ENCODE measurements around the gene PICK1. TPM values are rescaled to one million over a fixed set of nuclear protein-coding genes. Genes with fewer than 3 reads are reported as not detected.

PICK1 gene
- total and polyA plus RNA-seq, 7 donors = 11.9 to 31.5 (median 18.9) TPM

DNA sequence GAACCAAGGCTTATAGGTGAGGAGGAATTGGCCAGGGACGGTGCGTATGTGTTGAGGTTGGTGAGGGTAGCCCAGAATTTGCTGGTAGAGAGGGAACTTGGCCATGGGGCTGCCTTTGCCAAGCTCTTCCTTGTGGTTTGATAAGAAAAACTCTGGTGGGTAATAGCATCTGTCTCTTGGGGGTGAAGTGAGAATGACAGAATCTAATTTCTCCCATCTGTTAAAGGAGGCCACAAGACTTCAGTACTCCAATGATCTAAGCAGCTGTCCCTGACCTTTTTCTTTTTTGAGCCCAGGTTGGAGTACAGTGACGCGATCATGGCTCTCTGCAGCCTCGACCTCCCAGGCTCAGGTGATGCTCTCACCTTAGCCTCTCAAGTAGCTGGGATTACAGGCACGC lies 36.0 kb upstream of the PICK1 start:
- H3K4me1 ChIP-seq = peaks cover 6% of the 10 kb centered on the region
- TF ChIP-seq, protein P1, sequence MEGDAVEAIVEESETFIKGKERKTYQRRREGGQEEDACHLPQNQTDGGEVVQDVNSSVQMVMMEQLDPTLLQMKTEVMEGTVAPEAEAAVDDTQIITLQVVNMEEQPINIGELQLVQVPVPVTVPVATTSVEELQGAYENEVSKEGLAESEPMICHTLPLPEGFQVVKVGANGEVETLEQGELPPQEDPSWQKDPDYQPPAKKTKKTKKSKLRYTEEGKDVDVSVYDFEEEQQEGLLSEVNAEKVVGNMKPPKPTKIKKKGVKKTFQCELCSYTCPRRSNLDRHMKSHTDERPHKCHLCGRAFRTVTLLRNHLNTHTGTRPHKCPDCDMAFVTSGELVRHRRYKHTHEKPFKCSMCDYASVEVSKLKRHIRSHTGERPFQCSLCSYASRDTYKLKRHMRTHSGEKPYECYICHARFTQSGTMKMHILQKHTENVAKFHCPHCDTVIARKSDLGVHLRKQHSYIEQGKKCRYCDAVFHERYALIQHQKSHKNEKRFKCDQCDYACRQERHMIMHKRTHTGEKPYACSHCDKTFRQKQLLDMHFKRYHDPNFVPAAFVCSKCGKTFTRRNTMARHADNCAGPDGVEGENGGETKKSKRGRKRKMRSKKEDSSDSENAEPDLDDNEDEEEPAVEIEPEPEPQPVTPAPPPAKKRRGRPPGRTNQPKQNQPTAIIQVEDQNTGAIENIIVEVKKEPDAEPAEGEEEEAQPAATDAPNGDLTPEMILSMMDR (IDR thresholded peaks at IDR 0.05) = no peak

DNA sequence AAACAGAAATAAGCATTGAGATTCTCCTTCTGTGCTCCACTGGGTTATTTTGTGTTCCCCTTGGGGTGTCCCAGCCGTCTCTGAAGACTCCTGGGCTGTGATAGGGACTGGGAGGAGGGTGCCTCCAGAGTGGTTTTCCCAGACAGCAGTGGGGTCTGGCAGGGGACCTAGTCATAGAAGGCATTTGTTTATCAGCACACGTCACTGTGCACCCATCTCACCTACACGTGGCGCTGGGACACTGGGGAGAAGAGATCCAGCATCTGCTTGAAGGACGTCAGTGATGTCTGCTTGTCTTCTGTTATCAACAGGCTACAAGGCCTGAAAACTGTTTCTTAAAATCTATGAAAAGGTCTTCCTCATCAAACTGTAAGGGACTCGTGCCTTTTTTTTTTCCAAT lies 34.2 kb upstream of the PICK1 start:
- no peak for ATAC-seq
- H3K4me3 ChIP-seq = no peak overlapping the region

More for the DNA sequence above, 36.0 kb upstream of the PICK1 start:
- Histone ChIP-seq H3K27me3 (ENCODE audit: insufficient read depth in 3 of 3, low read length in 2 of 3) (no peaks in the 10 kb centered on the region), H3K27ac (no peak overlapping the region), H3K9me3 (no peaks in the 10 kb centered on the region), H3K36me3 (ENCODE audit: insufficient read depth in 1 of 2, low read depth in 1 of 2) (no peaks in the 10 kb centered on the region), H3K4me3 (no peak overlapping the region)
- intact Hi-C loops (cut with DNase I) = no loop called here
- ATAC-seq (no peak), DNase-seq (no peak)
- WGBS, 3 donors = 87 to 92% (median 89%) methylated on average over 6 of the region's 6 CpGs

DNA sequence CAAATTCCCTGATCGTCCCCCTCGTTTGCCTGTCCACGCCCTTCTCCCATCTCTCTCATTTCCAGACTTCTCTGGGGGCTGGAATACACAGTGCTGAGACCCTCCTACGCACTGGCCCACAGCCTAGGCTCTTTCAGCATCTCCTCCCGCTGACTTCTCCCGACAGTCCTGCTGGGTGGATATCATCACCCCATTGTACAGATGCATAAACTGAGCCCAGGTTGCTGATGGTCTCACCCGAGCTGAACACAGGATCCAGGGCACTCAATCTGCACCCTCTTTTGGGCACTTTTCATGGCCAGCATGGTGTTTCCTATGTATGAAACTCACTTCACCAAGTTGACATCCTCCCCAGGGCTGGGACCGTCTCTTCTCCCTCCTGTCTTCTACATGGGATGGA lies 31.7 kb upstream of the PICK1 start:
- Histone ChIP-seq H3K4me1 (no peaks in the 10 kb centered on the region), H3K27me3 (ENCODE audit: insufficient read depth in 3 of 3, low read length in 2 of 3) (no peaks in the 10 kb centered on the region), H3K27ac (no peak overlapping the region), H3K9me3 (no peaks in the 10 kb centered on the region), H3K36me3 (ENCODE audit: insufficient read depth in 1 of 2, low read depth in 1 of 2) (no peaks in the 10 kb centered on the region), H3K4me3 (no peak overlapping the region)
- TF ChIP-seq, protein P1 (IDR thresholded peaks at IDR 0.05) = no peak
- WGBS, 3 donors = 89 to 93% (median 92%) methylated on average over 8 of the region's 8 CpGs
- ATAC-seq (no peak), DNase-seq (no peak)
- intact Hi-C loops (cut with DNase I) = no loop called here

More for the DNA sequence above, 34.2 kb upstream of the PICK1 start:
- H3K27ac ChIP-seq = no peak overlapping the region
- intact Hi-C loops (cut with DNase I) = no loop called here
- 87 to 91% (median 87%) methylated on average over 6 of the region's 6 CpGs for WGBS, 3 donors
- DNase-seq = no peak
- no peaks in the 10 kb centered on the region for H3K36me3 ChIP-seq (ENCODE audit: insufficient read depth in 1 of 2, low read depth in 1 of 2)
- TF ChIP-seq, protein P1 (IDR thresholded peaks at IDR 0.05) = no peak
- no peaks in the 10 kb centered on the region for H3K27me3 ChIP-seq (ENCODE audit: insufficient read depth in 3 of 3, low read length in 2 of 3)
- no peaks in the 10 kb centered on the region for H3K4me1 ChIP-seq
- H3K9me3 ChIP-seq = no peaks in the 10 kb centered on the region

DNA sequence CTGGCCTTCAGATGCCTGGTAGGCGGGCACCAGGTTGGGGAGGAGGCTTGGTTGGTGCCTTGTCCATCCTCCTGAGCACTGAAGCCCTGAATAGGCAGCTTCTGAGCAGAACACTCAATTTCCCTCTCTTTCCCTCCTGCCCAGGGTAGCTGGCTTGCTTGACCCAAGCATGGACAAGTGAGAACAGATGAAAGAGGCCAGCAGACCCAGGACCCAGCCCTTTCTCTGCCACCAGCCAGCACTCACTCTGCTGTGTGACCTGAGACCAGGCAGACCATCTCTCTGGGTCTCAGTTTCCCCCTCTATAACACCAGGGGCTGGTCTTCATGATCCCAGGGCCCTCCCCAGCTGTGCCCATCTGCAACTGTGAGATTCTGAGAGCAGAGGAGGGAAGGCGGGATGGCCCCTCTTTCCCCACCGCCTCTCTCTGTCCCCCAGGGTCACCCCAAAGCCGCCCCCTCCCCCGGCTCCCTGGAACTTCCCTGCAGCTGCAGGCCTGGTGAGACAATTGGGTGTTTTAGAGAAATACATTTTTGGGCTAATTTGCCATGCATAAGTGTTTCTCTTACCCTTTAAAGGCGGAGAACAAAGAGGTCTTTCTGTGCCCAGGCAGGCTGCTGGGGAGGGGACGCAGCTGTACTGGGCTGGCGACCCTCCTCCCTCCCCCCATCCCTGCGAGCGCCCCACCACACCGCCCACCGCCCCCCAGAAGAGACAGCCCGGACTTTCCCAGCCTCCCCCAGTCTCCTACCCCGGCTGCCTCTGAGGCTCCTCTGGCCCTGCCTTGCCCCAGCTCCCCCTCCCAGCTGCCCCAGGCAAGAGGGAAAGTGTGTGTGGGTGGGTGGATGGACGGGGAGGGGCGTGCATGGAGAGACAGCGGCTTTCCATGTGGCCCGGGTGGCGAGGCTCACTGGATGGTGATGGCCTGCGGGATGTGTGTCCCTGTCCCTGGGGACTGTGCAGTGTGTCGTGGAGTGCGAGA lies 30.8 kb upstream of the PICK1 start:
- Histone ChIP-seq H3K36me3 (ENCODE audit: insufficient read depth in 1 of 2, low read depth in 1 of 2) (no peaks in the 10 kb centered on the region), H3K4me3 (no peak overlapping the region), H3K27ac (no peak overlapping the region), H3K27me3 (ENCODE audit: insufficient read depth in 3 of 3, low read length in 2 of 3) (no peaks in the 10 kb centered on the region), H3K9me3 (no peaks in the 10 kb centered on the region), H3K4me1 (no peaks in the 10 kb centered on the region)
- TF ChIP-seq, protein P1 (IDR thresholded peaks at IDR 0.05) = no peak
- 64 to 71% (median 69%) methylated on average over 21 to 22 of the region's 22 CpGs for WGBS, 3 donors
- no peak for DNase-seq
- ATAC-seq = no peak
- intact Hi-C loops (cut with DNase I) = no loop called here
